ENCODE data around the gene RSBN1. TPM values are rescaled to one million over a fixed set of nuclear protein-coding genes. Genes with fewer than 3 reads are reported as not detected.

RSBN1 gene
- total RNA-seq, 1 experiment from 2014 or later, result 8.4 TPM

DNA sequence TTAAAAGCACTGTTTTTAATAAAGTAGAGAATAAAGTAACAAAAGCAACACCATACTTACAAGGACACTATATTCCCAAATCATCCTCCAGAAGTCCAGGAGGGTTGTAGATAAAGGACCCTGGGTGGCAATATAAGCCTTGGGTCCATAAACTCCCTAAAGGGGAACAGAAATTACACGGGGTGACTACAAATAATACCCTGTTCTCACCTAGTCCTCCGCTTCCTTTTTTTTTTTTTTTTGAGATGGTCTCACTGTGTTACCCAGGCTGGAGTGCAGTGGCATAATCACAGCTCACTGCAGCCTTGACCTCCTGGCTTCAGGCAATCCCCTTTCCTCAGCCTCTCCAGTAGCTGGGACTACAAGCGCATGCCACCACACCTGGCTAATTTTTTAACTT, 46.1 kb upstream of the RSBN1 start:
- Histone ChIP-seq H3K36me3 (ENCODE audit: low read depth, low read length) (no peaks in the 10 kb centered on the region), H3K27ac (ENCODE audit: low read length) (no peak overlapping the region), H2AFZ (ENCODE audit: low read length) (no peak overlapping the region), H3K4me3 (ENCODE audit: low read length) (no peak overlapping the region), H3K9me3 (ENCODE audit: low read length) (no peaks in the 10 kb centered on the region), H3K4me1 (ENCODE audit: insufficient read depth, low read length) (peaks cover 13% of the 10 kb centered on the region), H3K27me3 (ENCODE audit: low read length) (no peaks in the 10 kb centered on the region), H3K9me2 (replicated peaks; ENCODE audit: low read length) (no peaks in the 10 kb centered on the region), H3K79me2 (ENCODE audit: low read length) (no peaks in the 10 kb centered on the region), H3K9ac (ENCODE audit: low read length) (no peak overlapping the region), H3K4me2 (ENCODE audit: low read length) (no peak overlapping the region), H4K20me1 (ENCODE audit: low read length) (no peaks in the 10 kb centered on the region), H3F3A (ENCODE audit: low read length, unreplicated experiment) (no peaks in the 10 kb centered on the region)
- intact Hi-C loops (cut with micrococcal nuclease), result no loop called here
- ATAC-seq (no peak), DNase-seq (no peak)
- CTCF ChIA-PET, result no interaction called here
- BruUV-seq (replicated peaks), result no TSS peak
- POLR2A ChIA-PET (ENCODE audit: unreplicated experiment), result no interaction called here
- TF ChIP-seq EZH2phosphoT487 (IDR thresholded peaks at IDR 0.05; ENCODE audit: borderline replicate concordance, low read length) (no peak), EZH2 (IDR thresholded peaks at IDR 0.05; ENCODE audit: low read length, unreplicated experiment) (no peak), CTCF (conservative IDR thresholded peaks at IDR 0.05; ENCODE audit: low read depth, low read length) (no peak)

DNA sequence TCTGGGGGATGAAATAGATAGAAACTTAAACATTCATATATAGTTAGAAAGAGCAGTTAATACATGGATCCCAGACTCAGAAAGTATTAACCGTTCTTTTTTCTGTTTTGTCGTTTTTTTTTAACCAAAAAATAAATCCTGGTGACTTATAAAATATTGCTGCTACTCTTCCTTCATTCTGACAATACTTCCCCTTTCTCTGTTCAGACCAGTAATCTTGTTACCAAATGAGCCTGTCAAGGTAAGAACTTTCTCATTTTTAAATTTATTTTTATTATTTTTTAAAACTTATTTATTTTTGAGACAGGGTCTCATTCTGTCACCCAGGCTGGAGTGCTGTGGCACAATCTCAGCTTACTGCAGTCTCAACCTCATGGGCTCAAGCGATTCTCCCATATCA, 45.5 kb upstream of the RSBN1 start:
- POLR2A ChIA-PET (ENCODE audit: unreplicated experiment), result no interaction called here

GRCh38 chr1:113856401-113856790, 44.1 kb upstream of the RSBN1 start:
- ChIA-PET POLR2A (ENCODE audit: unreplicated experiment) (no interaction called here), CTCF (no interaction called here)
- no peaks in the 10 kb centered on the region for H3K36me3 ChIP-seq (ENCODE audit: low read depth, low read length)
- BruUV-seq (replicated peaks), result no TSS peak
- no peaks in the 10 kb centered on the region for H3K9me2 ChIP-seq (replicated peaks; ENCODE audit: low read length)
- H4K20me1 ChIP-seq (ENCODE audit: low read length), result no peaks in the 10 kb centered on the region
- intact Hi-C loops (cut with micrococcal nuclease), result no loop called here
- H3K4me2 ChIP-seq (ENCODE audit: low read length), result no peak overlapping the region
- TF ChIP-seq CTCF (conservative IDR thresholded peaks at IDR 0.05; ENCODE audit: low read depth, low read length), result no peak
- TF ChIP-seq EZH2phosphoT487 (IDR thresholded peaks at IDR 0.05; ENCODE audit: borderline replicate concordance, low read length), result no peak
- no peak for TF ChIP-seq EZH2 (IDR thresholded peaks at IDR 0.05; ENCODE audit: low read length, unreplicated experiment)
- H2AFZ ChIP-seq (ENCODE audit: low read length), result no peak overlapping the region
- H3K4me3 ChIP-seq (ENCODE audit: low read length), result no peak overlapping the region
- peaks cover 13% of the 10 kb centered on the region for H3K4me1 ChIP-seq (ENCODE audit: insufficient read depth, low read length)
- H3F3A ChIP-seq (ENCODE audit: low read length, unreplicated experiment), result no peaks in the 10 kb centered on the region
- no peaks in the 10 kb centered on the region for H3K27me3 ChIP-seq (ENCODE audit: low read length)
- H3K9me3 ChIP-seq (ENCODE audit: low read length), result no peaks in the 10 kb centered on the region
- no peak for ATAC-seq
- no peak overlapping the region for H3K27ac ChIP-seq (ENCODE audit: low read length)
- H3K9ac ChIP-seq (ENCODE audit: low read length), result no peak overlapping the region
- no peaks in the 10 kb centered on the region for H3K79me2 ChIP-seq (ENCODE audit: low read length)
- DNase-seq, result no peak

More for the DNA sequence above, 45.5 kb upstream of the RSBN1 start:
- Histone ChIP-seq H3K27ac (ENCODE audit: low read length) (no peak overlapping the region), H3K79me2 (ENCODE audit: low read length) (no peaks in the 10 kb centered on the region), H3K9me3 (ENCODE audit: low read length) (no peaks in the 10 kb centered on the region), H3K4me3 (ENCODE audit: low read length) (no peak overlapping the region), H3K27me3 (ENCODE audit: low read length) (no peaks in the 10 kb centered on the region), H3K4me2 (ENCODE audit: low read length) (no peak overlapping the region), H4K20me1 (ENCODE audit: low read length) (no peaks in the 10 kb centered on the region), H3K36me3 (ENCODE audit: low read depth, low read length) (no peaks in the 10 kb centered on the region), H3K9ac (ENCODE audit: low read length) (no peak overlapping the region), H3K4me1 (ENCODE audit: insufficient read depth, low read length) (peaks cover 13% of the 10 kb centered on the region), H3K9me2 (replicated peaks; ENCODE audit: low read length) (no peaks in the 10 kb centered on the region), H2AFZ (ENCODE audit: low read length) (no peak overlapping the region), H3F3A (ENCODE audit: low read length, unreplicated experiment) (no peaks in the 10 kb centered on the region)
- ATAC-seq (no peak), DNase-seq (no peak)
- TF ChIP-seq EZH2 (IDR thresholded peaks at IDR 0.05; ENCODE audit: low read length, unreplicated experiment) (no peak), CTCF (conservative IDR thresholded peaks at IDR 0.05; ENCODE audit: low read depth, low read length) (no peak), EZH2phosphoT487 (IDR thresholded peaks at IDR 0.05; ENCODE audit: borderline replicate concordance, low read length) (no peak)
- no TSS peak for BruUV-seq (replicated peaks)
- CTCF ChIA-PET, result no interaction called here
- intact Hi-C loops (cut with micrococcal nuclease), result no loop called here

All from PC-3 (cell line).